Activated naive CD8-positive, alpha-beta T cell (primary cell): ENCODE measurements around the gene SSUH2.
"Not testable (repeated sequence)": the region's sequence is repeated elsewhere in the genome, so short reads cannot be mapped to it uniquely, and the experiment has no call there.

ENCODE experiments used
- H3K27ac Mint-ChIP-seq: one replicate; pipeline ENCODE4 v1.8.0; 2021; ENCODE audit warnings: mixed read lengths
- H3K27me3 Mint-ChIP-seq: one replicate; pipeline ENCODE4 v1.8.0; 2021; ENCODE audit warnings: mixed read lengths
- H3K36me3 Mint-ChIP-seq: one replicate; pipeline ENCODE4 v1.8.0; 2021; ENCODE audit warnings: mixed read lengths
- H3K4me1 Mint-ChIP-seq: one replicate; pipeline ENCODE4 v1.8.0; 2021; ENCODE audit warnings: low read depth, mixed read lengths
- H3K4me3 Mint-ChIP-seq: one replicate; pipeline ENCODE4 v1.8.0; 2021; ENCODE audit warnings: mild to moderate bottlenecking, mixed read lengths
- H3K9me3 Mint-ChIP-seq: one replicate; pipeline ENCODE4 v1.8.0; 2021; ENCODE audit warnings: low read depth, mixed read lengths

SSUH2 gene, protein sequence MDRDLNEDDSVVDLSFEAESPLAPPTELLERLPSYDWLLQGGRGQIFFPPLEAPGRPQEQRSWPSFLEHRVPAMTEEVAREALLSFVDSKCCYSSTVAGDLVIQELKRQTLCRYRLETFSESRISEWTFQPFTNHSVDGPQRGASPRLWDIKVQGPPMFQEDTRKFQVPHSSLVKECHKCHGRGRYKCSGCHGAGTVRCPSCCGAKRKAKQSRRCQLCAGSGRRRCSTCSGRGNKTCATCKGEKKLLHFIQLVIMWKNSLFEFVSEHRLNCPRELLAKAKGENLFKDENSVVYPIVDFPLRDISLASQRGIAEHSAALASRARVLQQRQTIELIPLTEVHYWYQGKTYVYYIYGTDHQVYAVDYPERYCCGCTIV

DNA sequence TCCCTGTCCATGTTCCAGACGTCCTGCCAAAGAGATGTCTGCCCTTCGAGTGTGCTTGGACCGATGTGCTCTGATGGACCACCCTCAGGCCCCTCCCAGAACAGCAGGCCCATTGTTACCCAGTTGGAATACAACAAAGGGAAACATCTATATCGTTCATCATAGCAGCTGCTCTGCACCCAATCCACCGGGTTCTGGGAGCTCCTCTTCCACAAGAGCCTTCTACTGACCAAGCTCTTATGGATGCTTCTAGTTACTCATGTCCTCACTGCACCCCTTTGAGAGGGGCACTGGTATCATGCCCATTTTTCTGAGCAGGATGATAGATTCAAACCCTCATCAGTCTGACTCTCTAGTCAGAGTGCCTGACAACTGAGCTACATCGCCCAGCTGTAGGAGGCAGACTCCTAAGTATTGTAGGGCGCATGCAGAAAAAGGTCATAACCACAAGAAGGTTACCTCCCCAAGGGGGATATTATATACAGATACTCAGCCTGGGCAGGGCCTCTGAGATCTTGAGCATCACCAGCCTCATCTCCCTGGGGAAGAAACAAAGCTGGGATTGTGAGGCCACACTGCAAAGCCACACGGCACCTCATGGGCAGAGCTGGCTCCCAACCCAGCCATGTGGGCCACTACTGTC is at the start of gene SSUH2:
Gene SSUH2 (minus strand): TSS at position 51 of the 643 bp plus-strand sequence. CDS start 40 bp downstream, at position 11.
- Mint-ChIP-seq H3K27ac (no peak within 1 kb of the TSS), H3K9me3 (no peaks in the 10 kb centered on the region), H3K27me3 (peaks cover 4% of the 10 kb centered on the region), H3K4me1 (no peaks in the 10 kb centered on the region), H3K36me3 (no peaks in the 10 kb centered on the region), H3K4me3 (no peak within 1 kb of the TSS)

GRCh38 chr3:8691295-8691694 is 46.7 kb upstream of the SSUH2 start:
- not testable (repeated sequence) for H3K9me3 Mint-ChIP-seq, H3K4me1 Mint-ChIP-seq, H3K4me3 Mint-ChIP-seq, H3K27ac Mint-ChIP-seq, H3K36me3 Mint-ChIP-seq, H3K27me3 Mint-ChIP-seq

DNA sequence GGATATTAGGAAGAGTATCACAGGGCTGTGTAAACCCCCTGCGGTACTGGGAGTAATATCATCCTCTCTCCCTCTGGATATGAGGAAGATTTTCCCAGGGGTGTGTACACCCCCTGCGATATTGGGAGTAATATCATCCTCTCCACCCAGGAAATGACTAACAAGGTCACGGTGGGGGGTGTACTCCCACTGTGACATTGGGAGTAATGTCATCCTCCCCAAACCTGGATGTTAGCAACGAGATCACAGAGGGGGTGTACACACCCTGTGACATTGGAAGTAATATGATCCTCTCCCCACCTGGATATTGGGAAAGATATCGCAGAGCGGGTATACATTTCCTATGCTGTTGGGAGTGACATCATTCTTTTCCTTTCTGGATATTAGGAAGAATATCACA is 40.4 kb upstream of the SSUH2 start:
- H3K4me3 Mint-ChIP-seq, H3K27me3 Mint-ChIP-seq, H3K27ac Mint-ChIP-seq, H3K4me1 Mint-ChIP-seq, H3K36me3 Mint-ChIP-seq, H3K9me3 Mint-ChIP-seq: not testable (repeated sequence)

DNA sequence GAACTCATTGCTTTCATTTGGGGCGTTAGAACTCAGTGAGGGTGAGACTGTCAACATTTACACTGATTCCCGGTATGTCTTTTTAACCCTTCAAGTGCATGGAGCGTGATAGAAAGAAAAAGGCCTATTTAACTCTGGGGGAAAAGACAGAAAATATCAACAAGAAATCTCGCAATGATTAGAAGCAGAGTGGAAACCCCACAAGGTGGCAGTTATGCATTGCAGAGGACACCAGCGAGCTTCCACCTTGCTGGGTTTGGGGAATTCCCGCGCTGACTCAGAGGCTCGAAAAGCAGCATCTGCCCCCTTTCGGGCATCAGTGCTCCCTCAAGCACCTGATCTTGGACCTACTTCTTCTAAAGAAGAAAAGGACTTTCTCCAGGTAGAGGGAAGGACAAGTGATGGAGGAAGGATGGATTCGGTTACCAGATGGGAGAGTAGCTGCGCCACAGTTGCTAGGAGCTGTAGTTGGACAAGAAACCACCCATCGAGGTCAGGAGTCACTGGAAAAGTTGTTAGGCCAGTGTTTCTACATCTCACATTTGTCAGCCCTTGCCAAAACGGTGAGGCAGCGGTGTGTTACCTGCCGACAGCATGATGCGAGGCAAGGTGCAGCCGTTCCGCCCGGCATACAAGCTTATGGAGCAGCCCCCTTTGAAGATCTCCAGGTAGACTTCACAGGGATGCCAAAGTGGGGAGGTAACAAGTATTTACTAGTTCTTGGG is 38.4 kb upstream of the SSUH2 start:
- H3K4me3 Mint-ChIP-seq, H3K4me1 Mint-ChIP-seq, H3K36me3 Mint-ChIP-seq, H3K27ac Mint-ChIP-seq, H3K27me3 Mint-ChIP-seq, H3K9me3 Mint-ChIP-seq: not testable (repeated sequence)

- H3K27me3 Mint-ChIP-seq, H3K4me1 Mint-ChIP-seq, H3K36me3 Mint-ChIP-seq, H3K9me3 Mint-ChIP-seq, H3K4me3 Mint-ChIP-seq, H3K27ac Mint-ChIP-seq: not testable (repeated sequence)
Measured at GRCh38 chr3:8681881-8682538, 37.4 kb upstream of the SSUH2 start.

DNA sequence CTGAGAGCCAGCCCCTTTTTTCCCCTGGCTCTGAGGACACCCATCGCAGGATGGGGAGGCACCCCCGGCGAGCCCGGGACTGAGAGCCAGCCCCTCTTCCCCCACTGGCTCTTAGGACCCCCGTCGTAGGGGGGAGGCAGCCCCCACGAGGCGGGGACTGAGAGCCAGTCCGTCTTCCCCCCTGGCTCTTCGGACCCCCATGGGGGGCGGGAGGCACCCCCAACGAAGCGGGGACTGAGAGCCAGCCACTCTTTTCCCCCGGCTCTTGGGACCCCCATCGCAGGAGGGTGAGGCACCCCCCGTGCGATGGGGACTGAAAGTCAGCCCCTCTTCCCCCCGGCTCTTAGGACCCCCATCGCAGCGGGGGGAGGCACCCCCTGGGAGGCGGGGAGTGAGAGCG is 36.8 kb upstream of the SSUH2 start:
- Mint-ChIP-seq H3K4me3 (no peak overlapping the region), H3K36me3 (no peaks in the 10 kb centered on the region), H3K27me3 (peaks cover 7% of the 10 kb centered on the region), H3K9me3 (no peaks in the 10 kb centered on the region), H3K27ac (no peak overlapping the region), H3K4me1 (peaks cover 1% of the 10 kb centered on the region)

GRCh38 chr3:8679817-8680553 is 35.4 kb upstream of the SSUH2 start:
- H3K4me1 Mint-ChIP-seq, H3K9me3 Mint-ChIP-seq, H3K4me3 Mint-ChIP-seq, H3K27ac Mint-ChIP-seq, H3K27me3 Mint-ChIP-seq, H3K36me3 Mint-ChIP-seq: not testable (repeated sequence)

DNA sequence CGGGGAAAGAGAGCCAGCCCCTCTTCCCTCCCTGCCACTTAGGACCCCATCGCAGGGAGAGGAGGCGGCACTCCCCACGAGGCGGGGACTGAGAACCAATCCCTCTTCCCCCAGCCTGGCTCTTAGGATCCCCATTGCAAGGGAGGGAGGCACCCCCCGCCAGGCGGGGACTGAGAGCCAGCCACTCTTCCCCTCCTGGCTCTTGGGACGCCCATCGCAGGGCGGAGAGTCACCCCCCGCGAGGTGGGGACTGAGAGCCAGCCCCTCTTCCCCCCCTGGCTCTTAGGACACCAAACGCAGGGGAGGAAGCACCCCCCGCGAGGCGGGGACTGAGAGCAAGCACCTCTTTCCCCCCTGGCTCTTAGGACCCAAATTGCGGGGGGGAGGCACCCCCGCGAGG is 34.2 kb upstream of the SSUH2 start:
- H3K4me1 Mint-ChIP-seq, result peaks cover 1% of the 10 kb centered on the region
- H3K4me3 Mint-ChIP-seq, result no peak overlapping the region
- peaks cover 6% of the 10 kb centered on the region for H3K27me3 Mint-ChIP-seq
- H3K27ac Mint-ChIP-seq, result no peak overlapping the region
- H3K9me3 Mint-ChIP-seq, result no peaks in the 10 kb centered on the region
- H3K36me3 Mint-ChIP-seq, result no peaks in the 10 kb centered on the region

- not testable (repeated sequence) for H3K27ac Mint-ChIP-seq, H3K27me3 Mint-ChIP-seq, H3K4me1 Mint-ChIP-seq
Measured at GRCh38 chr3:8677258-8677657, 32.7 kb upstream of the SSUH2 start.

DNA sequence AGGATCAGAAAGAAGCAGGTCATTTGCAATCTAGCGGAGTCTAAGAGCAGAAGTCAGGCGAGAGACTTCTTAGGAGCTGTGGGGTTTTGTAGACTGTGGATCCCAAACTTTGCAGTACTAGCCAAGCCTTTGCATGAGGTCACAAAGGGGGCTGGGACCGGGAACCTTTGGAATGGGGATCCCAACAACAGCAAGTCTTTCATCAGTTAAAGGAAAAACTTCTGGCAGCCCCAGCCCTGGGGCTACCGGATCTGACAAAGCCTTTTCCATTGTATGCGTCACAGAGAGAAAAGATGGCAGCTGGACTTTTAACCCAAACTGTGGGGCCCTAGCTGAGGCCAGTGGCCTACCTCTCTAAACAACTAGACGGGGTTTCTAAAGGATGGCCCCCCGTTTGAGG is 31.0 kb upstream of the SSUH2 start:
- H3K27me3 Mint-ChIP-seq, H3K27ac Mint-ChIP-seq, H3K4me1 Mint-ChIP-seq, H3K4me3 Mint-ChIP-seq, H3K36me3 Mint-ChIP-seq, H3K9me3 Mint-ChIP-seq: not testable (repeated sequence)

More at GRCh38 chr3:8677258-8677657, 32.7 kb upstream of the SSUH2 start:
- H3K4me3 Mint-ChIP-seq, H3K36me3 Mint-ChIP-seq, H3K9me3 Mint-ChIP-seq: not testable (repeated sequence)

DNA sequence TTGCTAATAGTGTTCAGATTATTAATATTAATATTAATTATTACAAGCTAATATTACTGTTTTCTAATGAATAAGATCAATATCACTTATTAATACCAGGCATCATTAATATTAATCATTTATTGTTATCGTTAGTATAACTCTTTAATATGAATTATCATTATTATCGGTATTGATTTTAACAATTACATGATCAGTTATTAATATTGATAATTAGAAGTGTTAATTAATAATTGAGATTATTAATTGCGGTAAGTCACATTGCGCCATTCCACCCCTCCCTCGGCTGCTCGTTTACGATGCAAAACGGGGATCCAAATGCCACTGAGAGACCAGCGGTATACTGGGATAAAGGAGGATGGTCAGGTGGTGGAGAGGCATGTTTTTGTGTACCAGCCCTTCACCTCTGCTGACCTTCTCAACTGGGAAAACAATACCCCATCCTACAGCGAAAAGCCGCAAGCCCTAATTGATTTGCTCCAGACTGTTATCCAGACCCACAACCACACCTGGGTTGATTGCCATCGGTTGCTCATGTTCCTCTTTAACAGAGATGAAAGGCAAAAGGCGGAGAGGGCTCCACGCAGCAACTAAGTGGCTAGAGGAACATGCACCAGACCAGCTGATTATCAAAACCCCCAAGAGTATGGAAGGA is 28.6 kb upstream of the SSUH2 start:
- Mint-ChIP-seq H3K36me3 (no peaks in the 10 kb centered on the region), H3K4me1 (no peaks in the 10 kb centered on the region), H3K27ac (no peak overlapping the region), H3K9me3 (no peaks in the 10 kb centered on the region), H3K4me3 (no peak overlapping the region), H3K27me3 (peaks cover 3% of the 10 kb centered on the region)

DNA sequence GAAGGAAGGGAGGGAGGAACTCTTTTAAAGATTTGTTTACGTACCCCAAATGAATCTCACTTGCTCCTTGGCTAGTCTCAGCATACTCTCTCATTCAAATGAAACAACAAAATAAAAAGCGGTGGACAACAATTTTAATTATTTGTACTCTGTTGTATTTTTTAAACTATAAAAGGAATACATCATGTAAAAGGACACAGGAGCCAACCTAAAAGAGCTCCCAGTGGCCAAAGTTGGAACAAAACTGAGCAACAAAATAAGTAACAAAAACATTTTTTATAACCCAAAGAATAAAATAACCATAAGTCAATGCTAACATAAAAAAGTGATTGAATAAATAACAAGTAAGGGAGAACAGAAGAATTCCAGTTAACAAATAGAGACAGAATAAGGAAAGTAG is 24.4 kb upstream of the SSUH2 start:
- Mint-ChIP-seq H3K4me3 (no peak overlapping the region), H3K36me3 (no peaks in the 10 kb centered on the region), H3K9me3 (no peaks in the 10 kb centered on the region), H3K27ac (no peak overlapping the region), H3K27me3 (peaks cover 7% of the 10 kb centered on the region), H3K4me1 (no peaks in the 10 kb centered on the region)

DNA sequence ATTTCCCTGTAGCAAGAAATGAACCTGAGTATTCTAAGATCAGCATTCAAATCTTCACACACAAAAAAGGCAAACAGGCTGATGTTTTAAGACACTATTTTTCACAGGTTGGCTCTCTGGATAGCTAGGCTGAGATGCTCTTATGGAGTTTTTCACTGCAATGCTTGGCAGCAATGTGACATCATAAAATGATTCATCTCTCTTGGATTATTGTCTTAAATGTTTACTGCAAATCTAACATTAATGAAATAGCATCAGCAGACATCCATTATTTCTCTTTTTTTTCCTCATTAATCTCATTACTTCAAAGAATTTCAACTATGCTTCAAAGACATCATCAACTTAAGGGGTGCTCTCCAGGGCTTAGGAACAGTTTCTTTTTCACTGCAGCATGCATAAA is 23.6 kb upstream of the SSUH2 start:
- no peak overlapping the region for H3K4me3 Mint-ChIP-seq
- H3K9me3 Mint-ChIP-seq, result no peaks in the 10 kb centered on the region
- no peaks in the 10 kb centered on the region for H3K4me1 Mint-ChIP-seq
- H3K36me3 Mint-ChIP-seq, result no peaks in the 10 kb centered on the region
- H3K27ac Mint-ChIP-seq, result no peak overlapping the region
- H3K27me3 Mint-ChIP-seq, result peaks cover 11% of the 10 kb centered on the region

DNA sequence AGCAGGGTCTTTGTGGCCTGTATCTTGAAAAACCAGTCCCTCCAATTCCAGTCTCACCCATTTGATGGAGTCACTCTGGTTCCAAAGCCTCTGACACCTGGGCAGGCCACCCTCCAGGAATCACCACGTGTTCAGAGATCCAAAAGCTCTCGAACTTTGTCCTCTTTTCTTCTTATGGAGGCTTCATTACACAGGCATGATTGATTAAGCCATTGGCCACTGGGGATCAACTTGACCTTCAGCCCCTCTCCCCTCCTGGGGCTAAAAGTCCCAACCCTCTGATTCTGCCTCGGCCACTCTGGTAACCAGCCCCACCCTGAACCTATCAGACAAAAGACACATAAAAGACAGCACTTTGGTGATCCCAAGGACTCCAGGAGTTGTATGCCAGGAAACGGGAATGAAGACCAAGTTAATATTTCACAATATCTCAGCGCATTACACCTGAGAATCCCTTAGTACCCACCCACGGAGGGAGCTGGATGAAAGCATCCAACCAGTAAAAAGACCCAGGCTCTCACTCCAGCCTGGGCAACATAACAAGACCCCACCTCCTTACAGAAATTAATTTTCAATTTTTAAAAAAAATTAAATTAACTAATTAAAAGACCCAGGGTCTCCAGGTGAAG is 23.0 kb upstream of the SSUH2 start:
- peaks cover 11% of the 10 kb centered on the region for H3K27me3 Mint-ChIP-seq
- H3K27ac Mint-ChIP-seq, result no peak overlapping the region
- no peak overlapping the region for H3K4me3 Mint-ChIP-seq
- no peaks in the 10 kb centered on the region for H3K9me3 Mint-ChIP-seq
- H3K4me1 Mint-ChIP-seq, result no peaks in the 10 kb centered on the region
- H3K36me3 Mint-ChIP-seq, result no peaks in the 10 kb centered on the region
